HL-60 (cell line): ENCODE measurements around the gene RASA1.

Experiments used
- DNase-seq, 2 experiments: peaks; one replicate each; pipeline ENCODE4 v3.0.0-alpha.2; 2010 to 2020; ENCODE audit warnings: low read depth in 1 of 2, low spot score in 1 of 2
- H3K27ac ChIP-seq: fragments of 250-450 bp; sonication (Bioruptor Pico); replicated peaks from 2 replicates; pipeline ENCODE4 v1.5.1; 2020; ENCODE audit warnings: mild to moderate bottlenecking, moderate library complexity
- H3K27me3 ChIP-seq: fragments of 250-450 bp; sonication (Bioruptor Pico); 2 replicates; pipeline ENCODE4 v1.5.1; 2021; ENCODE audit warnings: mild to moderate bottlenecking, moderate library complexity; ENCODE audit not compliant: insufficient read depth, poor library complexity, severe bottlenecking
- H3K4me3 ChIP-seq: replicated peaks from 2 replicates; pipeline ENCODE4 v1.5.1; 2011; ENCODE audit warnings: mild to moderate bottlenecking, control low read depth, low read length; ENCODE audit not compliant: insufficient read depth
- CTCF ChIP-seq: IDR thresholded peaks from one replicate; pipeline ENCODE4 v1.5.1; 2011; ENCODE audit warnings: low read length, control low read depth, inconsistent platforms; ENCODE audit not compliant: insufficient read depth
- GABPA ChIP-seq: IDR thresholded peaks from 2 replicates; pipeline ENCODE4 v1.6.1; 2012; ENCODE audit warnings: low read depth
- POLR2AphosphoS5 ChIP-seq: IDR thresholded peaks from 2 replicates; pipeline ENCODE4 v1.6.1; 2012; ENCODE audit warnings: low read depth
- REST ChIP-seq: IDR thresholded peaks from 2 replicates; pipeline ENCODE4 v1.6.1; 2012; ENCODE audit warnings: low read depth; ENCODE audit not compliant: insufficient replicate concordance
- SPI1 ChIP-seq: IDR thresholded peaks from 2 replicates; pipeline ENCODE4 v1.6.1; 2012; ENCODE audit warnings: low read depth, mild to moderate bottlenecking, borderline replicate concordance

RASA1 gene

GRCh38 chr5:87418506-87418905, 150.8 kb downstream of the RASA1 start:
- no peaks in the 10 kb centered on the region for H3K27me3 ChIP-seq
- DNase-seq = no peak

GRCh38 chr5:87421307-87421706, 153.6 kb downstream of the RASA1 start:
- TF ChIP-seq CTCF (no peak), GABPA (no peak), POLR2AphosphoS5 (no peak), REST (no peak), SPI1 (no peak)
- DNase-seq = no peak
- Histone ChIP-seq H3K27ac (no peak overlapping the region), H3K27me3 (no peaks in the 10 kb centered on the region), H3K4me3 (no peak overlapping the region)

More at GRCh38 chr5:87418506-87418905, 150.8 kb downstream of the RASA1 start:
- Histone ChIP-seq H3K4me3 (no peak overlapping the region), H3K27ac (no peak overlapping the region)
- no peak for TF ChIP-seq CTCF
- TF ChIP-seq GABPA = no peak
- no peak for TF ChIP-seq REST
- TF ChIP-seq POLR2AphosphoS5 = no peak
- no peak for TF ChIP-seq SPI1

GRCh38 chr5:87423755-87424154, 156.1 kb downstream of the RASA1 start:
- Histone ChIP-seq H3K27me3 (no peaks in the 10 kb centered on the region), H3K27ac (no peak overlapping the region), H3K4me3 (no peak overlapping the region)
- no peak for DNase-seq
- no peak for TF ChIP-seq REST
- TF ChIP-seq POLR2AphosphoS5 = no peak
- TF ChIP-seq CTCF = no peak
- TF ChIP-seq GABPA = no peak
- no peak for TF ChIP-seq SPI1
